8988T (cell line): ENCODE data around the gene HMGXB4.

ENCODE experiments used
- DNase-seq: peaks from one replicate; pipeline ENCODE4 v3.0.0; 2011

The HMGXB4 gene

DNA sequence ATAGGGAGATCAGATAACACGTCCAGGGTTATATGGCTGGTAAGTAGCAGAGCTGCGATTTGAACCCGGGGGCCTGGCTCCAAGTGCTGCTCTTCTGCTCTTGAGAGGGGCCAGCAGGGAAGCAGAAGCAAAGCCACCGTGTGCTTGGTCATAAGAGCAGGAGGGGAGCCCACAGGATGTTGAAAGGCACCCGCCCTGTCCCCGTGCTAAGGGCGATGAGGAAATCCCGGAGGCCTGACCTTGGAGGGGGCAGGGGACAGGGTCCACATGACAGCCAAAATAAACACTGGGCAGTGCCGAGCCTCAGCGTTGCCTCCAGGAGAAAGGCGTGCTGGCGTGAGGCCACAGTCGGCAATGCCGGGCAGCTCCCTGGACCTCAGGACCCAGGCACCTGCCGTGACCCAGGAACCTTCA lies 71.2 kb downstream of the HMGXB4 start:
- DNase-seq, result no peak

DNA sequence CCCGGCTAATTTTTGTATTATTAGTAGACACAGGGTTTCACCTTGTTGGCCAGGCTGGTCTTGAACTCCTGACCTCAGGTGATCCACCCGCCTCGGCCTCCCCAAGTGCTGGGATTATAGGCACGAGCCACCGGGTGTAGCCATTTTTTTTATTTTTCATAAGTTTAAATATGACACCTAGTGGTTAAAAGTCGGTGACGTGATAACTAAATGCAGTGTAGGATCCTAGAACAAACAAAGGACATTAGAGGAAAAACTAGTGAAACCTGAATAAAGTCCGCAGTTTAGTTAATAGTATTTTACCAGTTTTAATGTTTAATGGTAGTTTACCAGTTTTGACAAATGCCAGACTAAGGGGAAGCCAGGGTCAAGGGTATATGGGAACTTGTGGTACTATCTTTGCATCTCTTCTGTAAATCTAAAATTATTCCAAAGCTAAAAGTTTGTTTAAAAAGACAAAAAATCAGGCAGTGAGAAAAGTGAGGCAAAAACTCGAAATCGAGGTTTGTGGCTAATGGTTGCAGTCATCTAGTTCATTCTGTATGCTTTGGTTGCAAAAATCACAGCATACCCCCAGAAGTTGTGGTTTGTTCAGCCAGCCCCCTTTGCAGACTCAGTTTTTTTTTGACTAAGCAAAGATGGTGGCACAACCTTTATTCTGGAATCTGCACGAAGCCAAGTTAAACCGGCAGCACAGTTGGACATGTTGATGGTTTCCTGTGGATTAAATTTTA lies 72.0 kb downstream of the HMGXB4 start:
- no peak for DNase-seq

DNA sequence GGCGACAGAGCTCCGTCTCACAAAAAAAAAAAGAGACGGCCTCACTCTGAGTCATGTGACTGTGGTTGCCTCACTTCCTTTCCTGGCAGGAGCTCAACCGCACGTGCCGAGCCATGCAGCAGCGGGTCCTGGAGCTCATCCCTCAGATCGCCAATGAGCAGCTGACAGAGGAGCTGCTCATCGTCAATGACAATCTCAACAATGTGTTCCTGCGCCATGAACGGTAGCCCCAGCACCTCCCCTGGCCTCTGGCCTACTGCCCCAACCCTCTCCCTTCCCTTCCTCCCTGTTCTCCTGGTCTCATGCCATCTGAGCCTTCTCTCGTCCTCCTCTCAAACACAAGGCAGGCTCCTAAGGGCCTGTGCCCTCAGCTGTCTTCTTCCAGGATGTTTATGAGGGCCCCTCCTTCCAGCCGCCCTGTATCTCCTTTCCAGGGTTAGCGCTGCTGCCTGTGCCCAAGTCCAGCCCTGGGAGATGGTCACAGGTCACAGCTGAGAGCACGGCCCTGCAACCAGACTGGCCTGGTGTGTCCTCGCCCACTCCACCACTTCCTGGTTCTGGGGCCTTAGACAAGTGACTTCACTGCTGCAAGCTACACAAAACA lies 73.1 kb downstream of the HMGXB4 start:
- DNase-seq, result no peak

GRCh38 chr22:35332278-35332677 lies 75.0 kb downstream of the HMGXB4 start:
- no peak for DNase-seq

- DNase-seq, result no peak
These were observed 75.9 kb downstream of the HMGXB4 start for GRCh38 chr22:35333220-35333619.

GRCh38 chr22:35334004-35334403 lies 76.7 kb downstream of the HMGXB4 start:
- DNase-seq, result no peak

GRCh38 chr22:35335468-35335867 lies 78.2 kb downstream of the HMGXB4 start:
- DNase-seq, result no peak

DNA sequence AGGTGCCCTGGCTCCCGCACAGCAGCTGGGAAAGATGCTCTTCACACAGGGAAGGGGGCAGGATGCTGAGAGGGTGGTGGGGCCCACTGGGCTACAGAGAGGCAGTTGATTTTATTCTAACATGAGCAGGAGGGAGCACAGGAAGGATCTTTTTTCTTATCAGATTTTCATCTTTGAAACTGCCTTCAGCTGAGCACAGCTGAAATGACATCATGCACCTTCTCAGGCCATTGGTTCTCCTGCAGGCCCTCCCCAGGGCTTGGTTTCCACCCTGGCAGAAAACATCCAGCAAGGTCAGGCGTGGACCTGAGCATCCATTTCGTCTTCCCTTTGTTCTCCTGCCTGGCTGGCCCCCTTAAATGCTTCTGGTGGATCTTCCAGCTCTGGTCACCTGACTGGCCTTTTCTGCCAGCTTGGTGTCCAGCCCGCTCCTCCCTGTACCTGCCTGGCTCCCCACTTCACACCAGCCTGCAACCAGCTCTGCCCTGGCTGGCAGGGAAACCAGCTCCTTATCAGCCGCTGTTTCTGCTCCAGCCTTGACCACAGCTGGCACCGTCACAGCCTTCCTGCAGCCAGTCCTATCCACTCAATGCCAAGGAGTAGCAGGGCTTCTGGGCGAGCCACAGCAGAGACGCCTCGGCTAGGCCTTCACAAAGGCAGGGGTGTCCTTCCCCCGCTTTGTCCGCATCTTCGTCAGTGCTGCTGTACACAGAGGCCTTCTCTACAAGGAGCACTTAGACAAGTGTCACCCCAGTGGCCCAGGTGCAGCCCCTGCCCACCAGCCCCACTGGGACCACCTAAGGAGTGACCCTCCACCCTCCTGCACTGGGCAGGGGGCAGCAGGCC lies 78.9 kb downstream of the HMGXB4 start:
- DNase-seq, result no peak

- DNase-seq, result peak; percentile 48
These were observed 80.6 kb downstream of the HMGXB4 start for GRCh38 chr22:35337932-35338331.

DNA sequence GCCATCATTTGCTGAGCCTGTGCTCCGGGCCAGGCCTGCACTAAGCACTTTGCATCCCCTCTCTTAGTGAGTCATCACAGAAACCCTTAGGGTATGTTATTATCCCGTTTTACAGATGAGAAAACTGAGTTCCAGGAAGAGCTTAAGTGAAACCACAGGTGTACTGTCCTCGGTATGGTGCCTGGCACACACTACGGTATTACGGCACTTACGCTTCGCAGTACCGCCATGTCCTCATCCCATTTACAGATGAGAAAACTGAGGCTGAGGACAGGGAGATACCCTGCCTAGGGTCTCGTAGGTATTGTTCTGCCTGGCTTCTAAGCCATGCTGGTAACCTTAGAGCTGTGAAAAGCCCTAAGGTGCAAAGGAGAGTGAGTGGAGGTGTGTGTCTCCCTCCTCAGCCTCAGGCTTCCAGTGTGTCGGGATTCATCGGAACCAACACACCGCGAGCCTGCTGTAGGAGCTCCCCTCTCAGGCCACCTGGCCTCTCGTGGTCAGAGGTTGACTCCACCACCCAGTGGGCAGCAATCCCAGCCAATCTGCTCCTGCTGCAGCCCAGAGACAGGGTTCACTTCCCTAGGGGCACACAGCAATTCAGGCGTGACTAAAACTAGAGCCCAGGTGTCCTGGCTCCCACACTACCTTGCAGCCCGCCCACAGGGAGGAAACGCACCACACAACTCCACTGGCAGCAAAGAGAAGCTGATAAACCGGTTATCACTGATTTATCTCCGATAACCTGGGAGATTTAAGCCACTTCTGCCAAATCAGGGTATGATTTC lies 84.0 kb downstream of the HMGXB4 start:
- no peak for DNase-seq

GRCh38 chr22:35342390-35342789 lies 85.1 kb downstream of the HMGXB4 start:
- no peak for DNase-seq

DNA sequence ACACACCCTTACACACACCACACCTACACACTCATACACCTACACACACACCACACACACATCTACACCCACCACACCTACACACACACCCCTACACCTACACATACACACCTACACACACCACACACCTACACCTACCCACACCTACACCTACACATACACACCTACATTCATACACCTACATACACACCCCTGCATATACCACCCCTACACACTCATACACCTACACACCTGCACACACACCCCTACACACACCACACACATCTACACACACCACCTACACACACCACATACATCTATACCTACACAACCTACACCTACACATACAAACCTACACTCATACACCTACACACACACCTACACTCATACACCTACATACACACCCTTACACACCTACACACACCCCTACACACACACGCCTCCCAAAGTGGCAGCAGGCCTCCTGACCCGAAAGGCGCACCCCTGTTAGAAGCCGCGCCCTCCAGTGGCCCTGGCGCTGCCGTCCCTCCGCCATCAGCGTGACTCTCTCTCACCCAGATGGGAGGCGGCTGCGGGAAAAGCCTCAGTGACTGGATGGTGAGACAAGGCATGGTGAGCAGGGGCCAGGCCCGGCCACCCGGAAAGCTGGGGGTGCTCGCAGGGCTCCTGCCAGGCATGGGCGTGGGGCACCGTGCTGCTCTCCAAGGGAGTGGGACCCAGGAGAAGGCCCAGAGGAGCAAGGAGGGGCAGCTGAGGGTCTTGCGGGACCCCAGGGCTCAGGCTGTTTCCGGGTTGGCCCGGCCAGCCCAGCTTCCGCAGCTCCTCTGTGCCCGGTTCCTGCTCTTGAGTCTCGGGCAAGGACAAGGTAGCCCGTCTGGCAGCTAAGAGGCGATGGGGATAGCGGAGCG lies 86.6 kb downstream of the HMGXB4 start:
- no peak for DNase-seq

- no peak for DNase-seq
These were observed 87.8 kb downstream of the HMGXB4 start for GRCh38 chr22:35344956-35345690.
